ENCODE data around the gene LCE1F.

DNA sequence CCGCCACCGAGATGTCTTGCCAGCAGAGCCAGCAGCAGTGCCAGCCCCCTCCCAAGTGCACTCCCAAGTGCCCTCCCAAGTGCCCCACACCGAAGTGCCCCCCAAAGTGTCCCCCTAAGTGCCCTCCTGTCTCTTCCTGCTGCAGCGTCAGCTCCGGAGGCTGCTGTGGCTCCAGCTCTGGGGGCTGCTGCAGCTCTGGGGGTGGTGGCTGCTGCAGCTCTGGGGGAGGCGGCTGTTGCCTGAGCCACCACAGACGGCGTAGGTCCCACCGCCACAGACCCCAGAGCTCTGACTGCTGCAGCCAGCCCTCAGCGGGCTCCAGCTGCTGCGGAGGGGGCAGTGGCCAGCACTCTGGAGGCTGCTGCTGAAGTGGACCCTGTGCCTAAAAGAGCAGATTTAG, 1.4 kb downstream of the LCE1F start:
- TF ChIP-seq, protein P1, sequence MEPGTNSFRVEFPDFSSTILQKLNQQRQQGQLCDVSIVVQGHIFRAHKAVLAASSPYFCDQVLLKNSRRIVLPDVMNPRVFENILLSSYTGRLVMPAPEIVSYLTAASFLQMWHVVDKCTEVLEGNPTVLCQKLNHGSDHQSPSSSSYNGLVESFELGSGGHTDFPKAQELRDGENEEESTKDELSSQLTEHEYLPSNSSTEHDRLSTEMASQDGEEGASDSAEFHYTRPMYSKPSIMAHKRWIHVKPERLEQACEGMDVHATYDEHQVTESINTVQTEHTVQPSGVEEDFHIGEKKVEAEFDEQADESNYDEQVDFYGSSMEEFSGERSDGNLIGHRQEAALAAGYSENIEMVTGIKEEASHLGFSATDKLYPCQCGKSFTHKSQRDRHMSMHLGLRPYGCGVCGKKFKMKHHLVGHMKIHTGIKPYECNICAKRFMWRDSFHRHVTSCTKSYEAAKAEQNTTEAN (CRISPR knock-in tag; IDR thresholded peaks at IDR 0.05): no peak
- TF ChIP-seq, protein P2, sequence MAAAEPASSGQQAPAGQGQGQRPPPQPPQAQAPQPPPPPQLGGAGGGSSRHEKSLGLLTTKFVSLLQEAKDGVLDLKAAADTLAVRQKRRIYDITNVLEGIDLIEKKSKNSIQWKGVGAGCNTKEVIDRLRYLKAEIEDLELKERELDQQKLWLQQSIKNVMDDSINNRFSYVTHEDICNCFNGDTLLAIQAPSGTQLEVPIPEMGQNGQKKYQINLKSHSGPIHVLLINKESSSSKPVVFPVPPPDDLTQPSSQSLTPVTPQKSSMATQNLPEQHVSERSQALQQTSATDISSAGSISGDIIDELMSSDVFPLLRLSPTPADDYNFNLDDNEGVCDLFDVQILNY (CRISPR knock-in tag; IDR thresholded peaks at IDR 0.05): no peak
- no peak for TF ChIP-seq CTCF (IDR thresholded peaks at IDR 0.05)
- TF ChIP-seq NFATC4 (CRISPR knock-in tag; IDR thresholded peaks at IDR 0.05): no peak
- no peak for TF ChIP-seq CREB1 (CRISPR knock-in tag; IDR thresholded peaks at IDR 0.05)

All from WTC11 (cell line).